GM19372 (cell line): ENCODE measurements around the gene HIBADH.
"Not testable (repeated sequence)": the region's sequence is repeated elsewhere in the genome, so short reads cannot be mapped to it uniquely, and the experiment has no call there.

Source experiments
- ATAC-seq: cut with Tn5 transposase; IDR thresholded peaks from one replicate; pipeline ENCODE4 v1.9.1; 2021; ENCODE audit warnings: mild to moderate bottlenecking, low read depth, moderate library complexity; ENCODE audit not compliant: unreplicated experiment

HIBADH gene

GRCh38 chr7:27605689-27606269 lies 56.9 kb downstream of the HIBADH start:
- no peak for ATAC-seq

DNA sequence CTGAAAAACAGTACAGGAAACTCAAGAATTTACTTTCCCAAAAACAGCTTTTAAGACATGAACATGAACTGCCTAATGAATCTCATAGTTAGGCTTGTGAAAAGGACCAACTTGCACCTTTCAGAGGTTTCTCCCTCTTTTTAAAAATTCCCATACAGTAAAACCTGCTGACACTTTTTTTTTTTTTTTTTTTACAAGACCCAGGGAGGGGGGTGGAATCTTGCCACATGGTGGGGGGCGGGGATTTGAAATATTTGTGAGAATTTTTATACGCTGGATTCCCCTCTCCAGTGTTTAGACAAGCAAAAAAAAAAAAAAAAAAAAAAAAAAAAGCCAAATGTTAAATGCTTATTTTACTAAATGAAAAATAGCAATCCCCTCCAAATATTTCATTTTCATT lies 57.4 kb downstream of the HIBADH start:
- ATAC-seq, result no peak

- no peak for ATAC-seq
These were observed 58.9 kb downstream of the HIBADH start for GRCh38 chr7:27603813-27604212.

GRCh38 chr7:27602766-27603165 lies 59.9 kb downstream of the HIBADH start:
- ATAC-seq, result no peak

DNA sequence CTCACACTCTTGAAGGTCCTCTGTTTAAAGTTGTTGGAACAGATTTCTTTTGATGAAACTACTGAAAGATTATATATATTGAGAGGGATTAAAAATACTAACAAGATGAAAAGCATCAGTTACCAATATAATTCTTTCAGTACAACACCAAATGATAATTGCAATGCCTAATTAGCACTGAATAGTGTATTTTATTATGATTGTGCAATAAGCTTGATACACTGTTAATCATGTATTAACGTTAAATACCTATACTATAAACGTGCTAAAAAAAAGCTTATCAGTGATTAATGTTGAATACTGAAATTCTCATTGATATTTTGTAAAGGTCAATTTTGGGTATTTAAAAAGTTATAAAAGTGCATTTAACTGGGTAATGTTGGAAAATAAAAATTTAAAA lies 61.5 kb downstream of the HIBADH start:
- no peak for ATAC-seq

DNA sequence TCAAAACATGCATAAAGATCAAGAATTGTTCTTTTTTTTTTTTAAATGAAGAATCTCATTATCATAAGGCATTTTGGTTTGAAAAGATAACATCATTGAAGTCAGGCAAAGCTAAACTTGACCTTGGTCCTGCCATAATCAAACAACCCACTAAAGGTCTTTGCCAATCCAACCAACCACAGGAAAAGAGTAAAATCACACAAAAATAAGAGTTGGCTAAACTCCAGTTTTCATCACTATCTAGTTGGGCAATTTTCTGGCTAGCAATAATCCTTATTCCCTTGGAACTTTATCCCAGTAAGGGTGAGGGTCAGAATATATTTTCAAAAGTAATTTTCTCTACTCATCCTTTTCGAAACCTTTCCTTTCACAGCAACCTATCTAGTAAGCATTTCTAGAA lies 62.4 kb downstream of the HIBADH start:
- no peak for ATAC-seq

- no peak for ATAC-seq
These were observed 67.7 kb downstream of the HIBADH start for GRCh38 chr7:27595009-27595408.

- ATAC-seq, result no peak
These were observed 69.5 kb downstream of the HIBADH start for GRCh38 chr7:27593226-27593625.

GRCh38 chr7:27590416-27590815 lies 72.3 kb downstream of the HIBADH start:
- no peak for ATAC-seq

GRCh38 chr7:27587429-27587828 lies 75.3 kb downstream of the HIBADH start:
- no peak for ATAC-seq

DNA sequence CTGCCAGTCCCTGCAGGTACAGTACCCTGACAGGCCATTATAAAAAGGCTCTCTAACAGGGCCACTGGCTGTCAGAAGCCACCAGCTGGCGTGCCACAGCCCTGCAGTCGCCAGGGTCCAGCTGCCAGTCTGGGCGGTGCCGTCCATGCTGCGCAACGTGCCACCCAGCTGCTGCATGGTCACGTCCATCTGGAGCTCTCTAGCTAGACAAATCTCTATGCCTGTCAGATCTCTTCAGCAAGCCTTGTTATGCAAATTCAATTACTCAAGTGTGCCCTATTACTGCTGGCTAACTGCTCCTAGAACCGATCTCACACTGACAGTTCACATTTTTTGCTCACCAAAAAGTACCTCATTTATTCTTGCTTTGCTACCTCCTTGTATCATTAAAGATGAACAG lies 75.9 kb downstream of the HIBADH start:
- peak; percentile 84 for ATAC-seq

DNA sequence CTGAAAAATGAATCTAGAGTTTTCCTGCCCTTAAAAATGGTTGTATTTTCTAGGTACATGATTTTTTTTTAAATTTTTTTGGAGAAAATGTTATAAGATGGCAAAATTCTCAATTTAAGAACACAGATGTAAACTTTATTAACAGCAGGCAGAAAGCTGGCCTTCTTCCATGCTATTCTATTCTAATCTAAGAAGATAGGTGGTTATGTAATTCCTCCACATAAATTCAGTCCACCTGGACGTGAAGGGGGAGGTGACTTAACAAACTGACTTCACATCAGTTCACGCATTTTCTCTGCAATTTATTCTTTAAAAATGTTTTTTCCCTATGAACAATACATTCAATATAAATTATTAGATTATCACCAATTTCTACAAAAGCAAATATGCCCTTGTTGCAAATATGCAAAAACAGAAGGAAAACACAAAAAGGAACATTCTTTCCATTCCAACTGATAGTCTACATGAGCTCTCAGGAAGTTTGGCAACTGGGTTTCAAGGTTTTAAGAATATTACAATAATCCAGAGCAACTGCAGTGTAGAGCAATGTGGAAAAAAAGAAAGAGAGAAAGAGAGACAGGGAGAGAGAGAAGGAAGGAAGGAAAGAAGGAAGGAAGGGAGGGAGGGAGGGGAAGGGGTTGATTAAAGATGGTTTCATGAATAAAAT lies 76.8 kb downstream of the HIBADH start:
- no peak for ATAC-seq

DNA sequence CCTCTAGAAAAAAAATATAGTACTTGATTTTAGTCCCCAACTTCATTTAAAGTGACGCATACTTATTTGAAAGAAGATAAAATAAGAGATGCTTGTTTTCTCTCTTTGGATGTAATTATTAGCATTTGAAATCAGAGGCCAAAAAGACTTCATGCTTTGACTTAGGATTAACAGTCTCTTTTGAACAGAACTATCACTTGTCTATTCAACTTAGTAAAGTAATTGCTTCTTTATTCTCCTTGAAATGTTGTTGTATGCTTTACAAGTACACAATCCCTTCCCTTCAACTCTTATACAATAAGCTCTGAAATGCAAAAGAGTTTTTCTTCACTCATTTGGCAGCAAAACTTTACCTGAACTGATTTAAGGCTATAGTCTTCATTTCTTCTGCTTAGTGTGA lies 80.8 kb downstream of the HIBADH start:
- ATAC-seq, result no peak

- ATAC-seq, result no peak
These were observed 81.6 kb downstream of the HIBADH start for GRCh38 chr7:27581119-27581518.

GRCh38 chr7:27579565-27579964 lies 83.1 kb downstream of the HIBADH start:
- no peak for ATAC-seq

GRCh38 chr7:27578169-27578568 lies 84.5 kb downstream of the HIBADH start:
- not testable (repeated sequence) for ATAC-seq

GRCh38 chr7:27576360-27576944 lies 86.2 kb downstream of the HIBADH start:
- ATAC-seq, result no peak

DNA sequence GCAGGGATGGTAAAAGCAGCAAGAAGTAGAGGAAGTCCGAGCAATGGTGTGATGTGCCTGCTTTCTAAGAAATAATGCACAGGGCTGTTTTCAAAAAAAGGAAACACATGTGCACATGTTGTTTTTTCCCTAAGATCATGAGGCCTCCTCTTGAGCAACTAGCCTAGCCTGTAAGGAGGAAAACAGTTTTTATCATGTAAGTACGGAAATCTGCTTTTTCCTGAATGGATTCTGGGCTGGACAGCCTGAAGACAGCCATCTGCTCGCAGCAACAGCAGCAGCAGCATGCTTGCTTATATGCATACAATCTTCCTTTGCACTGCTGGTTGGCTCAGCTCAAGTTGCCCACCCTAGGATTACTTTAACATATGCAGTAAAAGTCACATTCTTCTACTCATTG lies 87.1 kb downstream of the HIBADH start:
- ATAC-seq, result no peak

DNA sequence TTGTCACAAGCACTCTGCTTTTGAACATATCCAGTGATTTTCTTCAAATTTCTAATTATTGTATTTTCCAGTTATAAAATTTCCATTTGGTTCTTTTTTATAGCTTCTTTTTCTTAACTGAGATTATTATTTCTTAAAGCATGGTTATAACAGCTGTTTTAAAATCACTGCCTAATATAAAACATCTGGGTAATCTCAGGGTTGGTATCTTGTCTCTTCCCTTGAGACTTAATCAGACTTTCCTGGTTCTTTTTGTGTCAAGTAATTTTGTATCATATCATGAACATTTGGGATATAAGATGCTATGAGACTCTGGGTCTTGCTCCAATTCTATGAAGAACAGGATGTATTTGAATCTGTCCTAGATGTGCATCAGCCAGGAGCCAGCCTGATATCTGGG lies 93.6 kb downstream of the HIBADH start:
- ATAC-seq, result no peak

DNA sequence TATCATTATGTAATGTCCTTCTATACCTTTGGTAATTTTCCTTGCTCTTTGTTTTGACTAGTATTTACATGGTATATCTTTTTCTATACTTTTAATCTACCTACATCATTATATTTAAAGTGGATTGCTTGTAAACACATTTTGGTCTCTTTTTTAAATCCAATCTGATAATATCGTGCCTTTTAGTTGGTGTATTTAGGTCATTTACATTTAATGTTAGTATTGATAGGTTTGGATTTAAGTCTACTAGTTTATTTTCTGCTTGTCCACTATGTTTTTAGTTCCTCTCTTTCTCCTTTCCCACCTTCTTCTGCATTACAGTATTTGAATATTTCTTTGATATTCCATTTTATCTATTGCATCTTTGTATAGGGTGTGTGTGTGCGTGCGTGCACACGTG lies 95.4 kb downstream of the HIBADH start:
- ATAC-seq, result no peak

DNA sequence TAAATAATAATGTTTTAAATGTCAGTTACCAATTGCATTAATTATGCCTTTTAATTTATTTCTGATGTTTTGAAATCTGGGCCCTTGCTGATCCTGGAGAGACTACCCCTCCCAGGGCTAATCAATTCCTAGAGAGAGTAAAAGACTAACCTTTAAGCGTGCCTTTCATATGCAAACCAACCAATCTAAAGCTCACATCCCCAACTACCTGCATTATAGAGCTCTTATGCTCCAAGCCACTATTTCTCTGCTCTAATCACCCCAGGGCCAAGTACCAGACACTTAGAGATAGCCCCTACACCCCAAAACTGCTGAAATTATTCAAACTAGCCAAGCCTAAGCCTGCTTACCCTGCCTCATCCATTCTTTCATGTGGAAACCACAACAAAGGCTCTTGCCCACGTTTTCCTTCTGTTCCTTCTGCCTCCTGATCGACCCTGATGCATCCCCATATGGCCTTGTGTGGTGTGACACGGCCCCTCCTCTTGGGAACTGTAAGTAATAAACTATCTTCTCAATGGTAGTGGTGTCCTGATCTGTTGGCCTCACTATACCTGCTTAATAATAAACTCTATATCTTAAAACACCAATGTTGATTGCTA lies 97.7 kb downstream of the HIBADH start:
- ATAC-seq, result no peak

- no peak for ATAC-seq
These were observed 101.9 kb downstream of the HIBADH start for GRCh38 chr7:27560706-27561235.
